CD4-positive, alpha-beta memory T cell (primary cell): ENCODE data around the gene SLC30A1. TPM values are rescaled to one million over a fixed set of nuclear protein-coding genes. Genes with fewer than 3 reads are reported as not detected.
"Not testable (repeated sequence)": the region's sequence is repeated elsewhere in the genome, so short reads cannot be mapped to it uniquely, and the experiment has no call there.

Source experiments
- CTCF ChIA-PET: fragments of 350-600 bp; sonication (Branson Sonifier 250); formaldehyde crosslinking; loops from one replicate; lab custom pipeline; 2021; ENCODE audit warnings: inconsistent platforms; ENCODE audit not compliant: partially characterized antibody; lab: Charles Lee
- POLR2A ChIA-PET: fragments of 350-600 bp; sonication (Branson Sonifier 250); formaldehyde crosslinking; loops from one replicate; lab custom pipeline; 2021; ENCODE audit not compliant: partially characterized antibody; lab: Charles Lee
- DNase-seq, 5 donors: peaks; one replicate each; pipeline versions ENCODE4 v3.0.0 to v3.0.0-alpha.2; 2020 to 2022; ENCODE audit warnings: mixed read lengths in 1 of 5
- H3K27ac ChIP-seq: one replicate; pipeline ENCODE4 v1.7.0; 2013; ENCODE audit warnings: low read depth, low read length
- H3K27me3 ChIP-seq: 2 replicates; pipeline ENCODE4 v1.7.0; 2013; ENCODE audit warnings: mild to moderate bottlenecking, low read length, moderate library complexity; ENCODE audit not compliant: insufficient read depth
- H3K36me3 ChIP-seq: 2 replicates; pipeline ENCODE4 v1.7.0; 2013; ENCODE audit warnings: mild to moderate bottlenecking, low read length, moderate library complexity; ENCODE audit not compliant: insufficient read depth
- H3K4me1 ChIP-seq: 2 replicates; pipeline ENCODE4 v1.7.0; 2013; ENCODE audit warnings: mild to moderate bottlenecking, low read length, moderate library complexity; ENCODE audit not compliant: insufficient read depth
- H3K4me3 ChIP-seq, 2 donors: one replicate each; pipeline ENCODE4 v1.7.0; 2013; ENCODE audit warnings: low read length in 2 of 2, mild to moderate bottlenecking in 1 of 2
- H3K9me3 ChIP-seq, 2 donors: one replicate each; pipeline ENCODE4 v1.7.0; 2013; ENCODE audit warnings: low read length in 2 of 2, control low read depth in 1 of 2; ENCODE audit not compliant: control insufficient read depth in 1 of 2
- H3K27ac Mint-ChIP-seq, 7 donors: one replicate each; pipeline ENCODE4 v1.8.0; 2020 to 2021; ENCODE audit warnings: mixed read lengths in 7 of 7, mild to moderate bottlenecking in 6 of 7, inconsistent platforms in 3 of 7, moderate library complexity in 3 of 7
- H3K27me3 Mint-ChIP-seq, 2 donors: one replicate each; pipeline ENCODE4 v1.8.0; 2020 to 2021; ENCODE audit warnings: mixed read lengths in 2 of 2
- H3K36me3 Mint-ChIP-seq, 2 donors: one replicate each; pipeline ENCODE4 v1.8.0; 2020 to 2021; ENCODE audit warnings: mixed read lengths in 2 of 2, inconsistent platforms in 1 of 2, mild to moderate bottlenecking in 1 of 2
- H3K4me1 Mint-ChIP-seq, 4 donors: one replicate each; pipeline ENCODE4 v1.8.0; 2020 to 2021; ENCODE audit warnings: mixed read lengths in 4 of 4, mild to moderate bottlenecking in 1 of 4
- H3K4me3 Mint-ChIP-seq, 8 donors: one replicate each; pipeline ENCODE4 v1.8.0; 2020 to 2021; ENCODE audit warnings: mixed read lengths in 8 of 8, mild to moderate bottlenecking in 7 of 8, moderate library complexity in 6 of 8, inconsistent platforms in 3 of 8
- H3K9me3 Mint-ChIP-seq, 8 donors: one replicate each; pipeline ENCODE4 v1.8.0; 2020 to 2021; ENCODE audit warnings: mixed read lengths in 8 of 8, mild to moderate bottlenecking in 5 of 8, inconsistent platforms in 3 of 8, moderate library complexity in 1 of 8
- intact Hi-C: fragments of 100-400 bp; cut with micrococcal nuclease; formaldehyde crosslinking; loops from one replicate; pipeline ENCODE4 v1.15.1; 2023
- polyA plus RNA-seq, 2 donors: library from polyadenylated mRNA; unstranded; fragments of 300-500 nt; fragmentation: Illumina TruSeq; gene quantifications; one replicate each; pipeline ENCODE4 v1.2.3, GENCODE V29; 2021
- total RNA-seq, 2 experiments: library from RNA; stranded (reverse); gene quantifications; one replicate each; pipeline ENCODE4 v1.2.3, GENCODE V29; 2021

SLC30A1 gene
- total and polyA plus RNA-seq, 4 experiments from 2014 or later = 2.5 to 10.6 (median 6.3) TPM

- H3K4me3 Mint-ChIP-seq = peak overlapping the region; percentile 90 to 94 (median 92)
- H3K36me3 Mint-ChIP-seq = peaks cover 11 to 32% of the 10 kb centered on the region in 2 donors
- Histone ChIP-seq H3K27me3 (no peaks in the 10 kb centered on the region), H3K27ac (peak overlapping the region; percentile 76), H3K4me1 (peaks cover 42% of the 10 kb centered on the region), H3K36me3 (no peaks in the 10 kb centered on the region), H3K4me3 (peak overlapping the region; percentile 64 to 86), H3K9me3 (no peaks in the 10 kb centered on the region)
- H3K27me3 Mint-ChIP-seq = peaks cover 0 to 2% of the 10 kb centered on the region in 2 donors
- peak overlapping the region in 6 of 7 donors; percentile 75 to 91 (median 84) for H3K27ac Mint-ChIP-seq
- CTCF ChIA-PET = interaction anchor here (1.2 to 1.5 kb wide), 4 partner anchors 47 to 78 kb away, joined by 3 to 8 read pairs (median 6); no protein-coding TSS in a partner anchor
- intact Hi-C loops = loop anchor here (1.0 to 5.0 kb wide), 4 partner anchors 48 to 1280 kb away; partner anchors contain the start of genes FLVCR1 and LPGAT1
- H3K4me1 Mint-ChIP-seq = peaks cover 21 to 64% (median 38%) of the 10 kb centered on the region in 4 donors
- DNase-seq = peak in 1 of 5 donors; percentile 4
- no peaks in the 10 kb centered on the region for H3K9me3 Mint-ChIP-seq
- POLR2A ChIA-PET = interaction anchor here (1.0 kb wide), 1 partner anchor 62 kb away, joined by 3 read pairs; no protein-coding TSS in a partner anchor
These were observed 1.6 kb downstream of the SLC30A1 start for GRCh38 chr1:211577277-211577818.

GRCh38 chr1:211576717-211577116 lies 2.2 kb downstream of the SLC30A1 start:
- Mint-ChIP-seq H3K4me3 (peak overlapping the region; percentile 26 to 94 (median 92)), H3K9me3 (no peaks in the 10 kb centered on the region), H3K27me3 (peaks cover 0 to 2% of the 10 kb centered on the region in 2 donors), H3K36me3 (peaks cover 11 to 32% of the 10 kb centered on the region in 2 donors), H3K4me1 (peaks cover 16 to 58% (median 38%) of the 10 kb centered on the region in 4 donors), H3K27ac (peak overlapping the region in 2 of 7 donors; percentile 18 to 91)
- Histone ChIP-seq H3K9me3 (no peaks in the 10 kb centered on the region), H3K4me3 (peak overlapping the region in 1 of 2 donors; percentile 86), H3K36me3 (no peaks in the 10 kb centered on the region), H3K27ac (no peak overlapping the region), H3K27me3 (no peaks in the 10 kb centered on the region), H3K4me1 (peaks cover 37% of the 10 kb centered on the region)
- intact Hi-C loops = loop anchor here (1.0 to 5.0 kb wide), 4 partner anchors 49 to 1281 kb away; partner anchors contain the start of genes FLVCR1 and LPGAT1
- ChIA-PET POLR2A (interaction anchor here (1.0 kb wide), 1 partner anchor 62 kb away, joined by 3 read pairs; no protein-coding TSS in a partner anchor), CTCF (interaction anchor here (0.6 to 1.5 kb wide), 5 partner anchors 48 to 79 kb away, joined by 3 to 8 read pairs (median 5); no protein-coding TSS in a partner anchor)
- no peak for DNase-seq

GRCh38 chr1:211574705-211575104 lies 4.3 kb downstream of the SLC30A1 start:
- no peaks in the 10 kb centered on the region for H3K36me3 ChIP-seq
- H3K4me3 ChIP-seq = no peak overlapping the region
- H3K4me1 ChIP-seq = peaks cover 31% of the 10 kb centered on the region
- Mint-ChIP-seq H3K4me1 (peaks cover 11 to 46% (median 34%) of the 10 kb centered on the region in 4 donors), H3K4me3 (no peak overlapping the region), H3K36me3 (peaks cover 11 to 32% of the 10 kb centered on the region in 2 donors), H3K27me3 (peaks cover 0 to 2% of the 10 kb centered on the region in 2 donors), H3K9me3 (no peaks in the 10 kb centered on the region), H3K27ac (no peak overlapping the region)
- intact Hi-C loops = loop anchor here (5.0 kb wide), 2 partner anchors 258 to 1283 kb away; partner anchors contain the start of genes FLVCR1 and LPGAT1
- ChIA-PET POLR2A (no interaction called here), CTCF (interaction anchor here (2.3 kb wide), 1 partner anchor 79 kb away, joined by 18 read pairs; no protein-coding TSS in a partner anchor)
- no peaks in the 10 kb centered on the region for H3K9me3 ChIP-seq
- no peak for DNase-seq
- no peak overlapping the region for H3K27ac ChIP-seq
- H3K27me3 ChIP-seq = no peaks in the 10 kb centered on the region

- H3K4me3 ChIP-seq = no peak overlapping the region
- Mint-ChIP-seq H3K9me3 (no peaks in the 10 kb centered on the region), H3K27me3 (no peaks in the 10 kb centered on the region), H3K4me3 (no peak overlapping the region), H3K4me1 (peaks cover 7 to 38% (median 27%) of the 10 kb centered on the region in 4 donors), H3K27ac (no peak overlapping the region), H3K36me3 (peaks cover 11 to 23% of the 10 kb centered on the region in 2 donors)
- no peaks in the 10 kb centered on the region for H3K36me3 ChIP-seq
- no peak overlapping the region for H3K27ac ChIP-seq
- peaks cover 23% of the 10 kb centered on the region for H3K4me1 ChIP-seq
- no peak for DNase-seq
- ChIA-PET POLR2A (no interaction called here), CTCF (no interaction called here)
- intact Hi-C loops = no loop called here
- no peaks in the 10 kb centered on the region for H3K27me3 ChIP-seq
- H3K9me3 ChIP-seq = no peaks in the 10 kb centered on the region
These were observed 7.0 kb downstream of the SLC30A1 start for GRCh38 chr1:211571998-211572397.

- peaks cover 7 to 17% of the 10 kb centered on the region in 2 donors for H3K36me3 Mint-ChIP-seq
- H3K27ac ChIP-seq, H3K4me3 ChIP-seq, H3K27me3 Mint-ChIP-seq, DNase-seq, H3K9me3 ChIP-seq, H3K36me3 ChIP-seq, H3K27me3 ChIP-seq, H3K4me1 ChIP-seq, intact Hi-C loops, H3K9me3 Mint-ChIP-seq, H3K27ac Mint-ChIP-seq, POLR2A ChIA-PET, H3K4me3 Mint-ChIP-seq: not testable (repeated sequence)
- H3K4me1 Mint-ChIP-seq = peaks cover 2 to 27% (median 14%) of the 10 kb centered on the region in 4 donors
- CTCF ChIA-PET = interaction anchor here (1.1 kb wide), 1 partner anchor 84 kb away, joined by 3 read pairs; no protein-coding TSS in a partner anchor
These were observed 8.6 kb downstream of the SLC30A1 start for GRCh38 chr1:211570378-211570777.

- CTCF ChIA-PET = no interaction called here
- no peak overlapping the region for H3K4me3 ChIP-seq
- no peak overlapping the region for H3K27ac ChIP-seq
- no peak for DNase-seq
- Mint-ChIP-seq H3K9me3 (peaks cover 0 to 2% (median 0%) of the 10 kb centered on the region in 8 donors), H3K27ac (peak overlapping the region in 1 of 7 donors; percentile 10), H3K4me3 (no peak overlapping the region), H3K36me3 (no peaks in the 10 kb centered on the region), H3K4me1 (peaks cover 0 to 5% (median 2%) of the 10 kb centered on the region in 4 donors), H3K27me3 (peaks cover 0 to 3% of the 10 kb centered on the region in 2 donors)
- intact Hi-C loops = no loop called here
- H3K4me1 ChIP-seq = no peaks in the 10 kb centered on the region
- no peaks in the 10 kb centered on the region for H3K36me3 ChIP-seq
- H3K9me3 ChIP-seq = no peaks in the 10 kb centered on the region
- POLR2A ChIA-PET = no interaction called here
- H3K27me3 ChIP-seq = no peaks in the 10 kb centered on the region
These were observed 12.4 kb downstream of the SLC30A1 start for GRCh38 chr1:211566431-211567025.

- peaks cover 0 to 3% of the 10 kb centered on the region in 2 donors for H3K27me3 Mint-ChIP-seq
- peaks cover 0 to 2% (median 0%) of the 10 kb centered on the region in 8 donors for H3K9me3 Mint-ChIP-seq
- H3K4me1 Mint-ChIP-seq = no peaks in the 10 kb centered on the region
- DNase-seq = no peak
- POLR2A ChIA-PET = no interaction called here
- H3K36me3 ChIP-seq = no peaks in the 10 kb centered on the region
- no peak overlapping the region for H3K27ac Mint-ChIP-seq
- no peaks in the 10 kb centered on the region for H3K36me3 Mint-ChIP-seq
- CTCF ChIA-PET = no interaction called here
- H3K4me1 ChIP-seq = no peaks in the 10 kb centered on the region
- H3K27ac ChIP-seq = no peak overlapping the region
- no peak overlapping the region for H3K4me3 Mint-ChIP-seq
- H3K27me3 ChIP-seq = no peaks in the 10 kb centered on the region
- intact Hi-C loops = no loop called here
- no peak overlapping the region for H3K4me3 ChIP-seq
- no peaks in the 10 kb centered on the region for H3K9me3 ChIP-seq
These were observed 14.9 kb downstream of the SLC30A1 start for GRCh38 chr1:211564084-211564483.
